Peyer's patch (tissue), 4 donors: ENCODE results near the gene SULT2B1. TPM values are rescaled to one million over a fixed set of nuclear protein-coding genes. Genes with fewer than 3 reads are reported as not detected.

Source experiments
- DNase-seq, 3 donors: peaks; one replicate each; pipeline ENCODE4 v3.0.0-alpha.2; 2017 to 2019
- H3K27ac ChIP-seq, 4 donors: fragments of 200-600 bp; sonication (generic); one replicate each; pipeline ENCODE4 v1.5.1; 2016 to 2019
- H3K27me3 ChIP-seq, 2 donors: fragments of 200-600 bp; sonication (generic); one replicate each; pipeline ENCODE4 v1.5.1; 2019
- H3K36me3 ChIP-seq, 3 donors: fragments of 200-600 bp; sonication (generic); one replicate each; pipeline ENCODE4 v1.5.1; 2016 to 2019
- H3K4me1 ChIP-seq, 4 donors: fragments of 200-600 bp; sonication (generic); one replicate each; pipeline ENCODE4 v1.5.1; 2016 to 2019
- H3K4me3 ChIP-seq, 4 donors: fragments of 200-600 bp; sonication (generic); 1 replicate in 3 of 4; 2 replicates in 1 of 4; pipeline ENCODE4 v1.5.1; 2016 to 2019; ENCODE audit warnings: mild to moderate bottlenecking in 1 of 4
- H3K9me3 ChIP-seq, 4 donors: fragments of 200-600 bp; sonication (generic); one replicate each; pipeline ENCODE4 v1.5.1; 2016 to 2019; ENCODE audit warnings: mild to moderate bottlenecking in 1 of 4
- POLR2A ChIP-seq, 2 donors: fragments of 450-650 bp; IDR thresholded peaks; one replicate each; pipeline ENCODE4 v1.5.1; 2017; ENCODE audit warnings: antibody characterized with exemption in 2 of 2, mild to moderate bottlenecking in 2 of 2, moderate library complexity in 2 of 2
- total RNA-seq, 4 donors: library from RNA; depleted of rRNA; stranded (reverse); fragments of >200 nt; gene quantifications; one replicate each; pipeline ENCODE4 v1.1.0, GENCODE V29; 2016
- TF ChIP-seq, protein P1 (sequence below), 6 experiments: fragments of 450-650 bp in 4 of 6; fragments of 200-600 bp in 2 of 6; sonication (generic) in 1 of 6; IDR thresholded peaks; one replicate each; pipeline ENCODE4 v1.5.1; 2017 to 2019; ENCODE audit warnings: antibody characterized with exemption in 6 of 6, mild to moderate bottlenecking in 3 of 6, moderate library complexity in 1 of 6

Gene SULT2B1
- total RNA-seq, 4 donors from 2014 or later, result 2.5 to 14.6 (median 5.9) TPM

- H3K27me3 ChIP-seq, result no peaks in the 10 kb centered on the region
- TF ChIP-seq, protein P1, sequence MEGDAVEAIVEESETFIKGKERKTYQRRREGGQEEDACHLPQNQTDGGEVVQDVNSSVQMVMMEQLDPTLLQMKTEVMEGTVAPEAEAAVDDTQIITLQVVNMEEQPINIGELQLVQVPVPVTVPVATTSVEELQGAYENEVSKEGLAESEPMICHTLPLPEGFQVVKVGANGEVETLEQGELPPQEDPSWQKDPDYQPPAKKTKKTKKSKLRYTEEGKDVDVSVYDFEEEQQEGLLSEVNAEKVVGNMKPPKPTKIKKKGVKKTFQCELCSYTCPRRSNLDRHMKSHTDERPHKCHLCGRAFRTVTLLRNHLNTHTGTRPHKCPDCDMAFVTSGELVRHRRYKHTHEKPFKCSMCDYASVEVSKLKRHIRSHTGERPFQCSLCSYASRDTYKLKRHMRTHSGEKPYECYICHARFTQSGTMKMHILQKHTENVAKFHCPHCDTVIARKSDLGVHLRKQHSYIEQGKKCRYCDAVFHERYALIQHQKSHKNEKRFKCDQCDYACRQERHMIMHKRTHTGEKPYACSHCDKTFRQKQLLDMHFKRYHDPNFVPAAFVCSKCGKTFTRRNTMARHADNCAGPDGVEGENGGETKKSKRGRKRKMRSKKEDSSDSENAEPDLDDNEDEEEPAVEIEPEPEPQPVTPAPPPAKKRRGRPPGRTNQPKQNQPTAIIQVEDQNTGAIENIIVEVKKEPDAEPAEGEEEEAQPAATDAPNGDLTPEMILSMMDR (IDR thresholded peaks at IDR 0.05), result no peak
- TF ChIP-seq POLR2A (IDR thresholded peaks at IDR 0.05), result no peak
- peaks cover 0 to 30% (median 0%) of the 10 kb centered on the region in 3 donors for H3K36me3 ChIP-seq
- no peaks in the 10 kb centered on the region for H3K9me3 ChIP-seq
- peak overlapping the region in 3 of 4 donors; percentile 87 to 91 (median 88) for H3K27ac ChIP-seq
- H3K4me3 ChIP-seq, result no peak overlapping the region
- H3K4me1 ChIP-seq, result peaks cover 0 to 82% (median 15%) of the 10 kb centered on the region in 4 donors
- DNase-seq, result no peak
These were observed 75.9 kb downstream of the SULT2B1 start for GRCh38 chr19:48627865-48628314.

DNA sequence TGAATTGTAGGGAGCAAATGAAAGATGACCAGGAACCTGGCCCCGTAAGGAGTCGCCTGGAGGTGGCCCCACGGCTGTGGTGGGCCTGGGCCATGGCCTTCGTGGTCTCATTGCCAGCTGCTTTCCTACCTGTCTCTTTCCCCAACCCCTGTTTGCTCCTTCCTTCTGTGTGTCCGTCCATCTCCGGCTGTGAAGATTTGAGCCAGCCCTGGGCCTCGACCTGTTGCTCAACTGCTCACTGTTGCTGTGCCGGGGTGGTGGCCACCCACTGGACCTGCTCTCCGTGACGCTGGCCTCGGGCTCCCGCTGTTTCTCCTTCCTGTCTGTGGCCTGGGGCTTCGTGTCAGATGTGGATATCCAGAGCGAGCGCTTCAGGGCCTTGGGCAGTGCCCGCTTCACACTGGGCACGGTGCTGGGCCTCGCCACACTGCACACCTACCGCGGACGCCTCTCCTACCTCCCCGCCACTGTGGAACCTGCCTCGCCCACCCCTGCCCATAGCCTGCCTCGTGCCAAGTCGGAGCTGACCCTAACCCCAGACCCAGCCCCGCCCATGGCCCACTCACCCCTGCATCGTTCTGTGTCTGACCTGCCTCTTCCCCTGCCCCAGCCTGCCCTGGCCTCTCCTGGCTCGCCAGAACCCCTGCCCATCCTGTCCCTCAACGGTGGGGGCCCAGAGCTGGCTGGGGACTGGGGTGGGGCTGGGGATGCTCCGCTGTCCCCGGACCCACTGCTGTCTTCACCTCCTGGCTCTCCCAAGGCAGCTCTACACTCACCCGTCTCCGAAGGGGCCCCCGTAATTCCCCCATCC is 76.7 kb downstream of the SULT2B1 start:
- DNase-seq, result no peak
- H3K36me3 ChIP-seq, result peaks cover 0 to 30% (median 0%) of the 10 kb centered on the region in 3 donors
- H3K9me3 ChIP-seq, result no peaks in the 10 kb centered on the region
- peak overlapping the region in 2 of 4 donors; percentile 89 to 91 for H3K27ac ChIP-seq
- peaks cover 2 to 82% (median 12%) of the 10 kb centered on the region in 4 donors for H3K4me1 ChIP-seq
- no peak for TF ChIP-seq POLR2A (IDR thresholded peaks at IDR 0.05)
- TF ChIP-seq, protein P1 (IDR thresholded peaks at IDR 0.05), result no peak
- H3K27me3 ChIP-seq, result no peaks in the 10 kb centered on the region
- H3K4me3 ChIP-seq, result no peak overlapping the region

- H3K4me3 ChIP-seq, result no peak overlapping the region
- DNase-seq, result no peak
- no peak for TF ChIP-seq POLR2A (IDR thresholded peaks at IDR 0.05)
- TF ChIP-seq, protein P1 (IDR thresholded peaks at IDR 0.05), result no peak
- no peaks in the 10 kb centered on the region for H3K9me3 ChIP-seq
- no peaks in the 10 kb centered on the region for H3K27me3 ChIP-seq
- H3K36me3 ChIP-seq, result peaks cover 0 to 30% (median 0%) of the 10 kb centered on the region in 3 donors
- H3K4me1 ChIP-seq, result peaks cover 5 to 86% (median 13%) of the 10 kb centered on the region in 4 donors
- H3K27ac ChIP-seq, result peak overlapping the region in 3 of 4 donors; percentile 62 to 91 (median 89)
These were observed 77.3 kb downstream of the SULT2B1 start for GRCh38 chr19:48629297-48629598.

- Histone ChIP-seq H3K4me1 (peaks cover 3 to 84% (median 15%) of the 10 kb centered on the region in 4 donors), H3K4me3 (peak overlapping the region in 2 of 4 donors; percentile 15 to 23), H3K27ac (peak overlapping the region; percentile 55 to 91 (median 76))
These were observed 77.8 kb downstream of the SULT2B1 start for GRCh38 chr19:48629599-48630295.

More at GRCh38 chr19:48629599-48630295, 77.8 kb downstream of the SULT2B1 start:
- Histone ChIP-seq H3K36me3 (peaks cover 0 to 30% (median 0%) of the 10 kb centered on the region in 3 donors), H3K9me3 (no peaks in the 10 kb centered on the region), H3K27me3 (no peaks in the 10 kb centered on the region)
- peak in 2 of 3 donors; percentile 93 to 94 for DNase-seq
- TF ChIP-seq, protein P1 (IDR thresholded peaks at IDR 0.05), result no peak
- peak; percentile 38 to 79 for TF ChIP-seq POLR2A (IDR thresholded peaks at IDR 0.05)
